Thyroid gland (tissue), 4 donors: Measurements from ENCODE around the gene CEP152.

Source experiments
- CTCF ChIP-seq, 6 experiments: fragments of 200-600 bp in 3 of 6; fragments of 450-650 bp in 3 of 6; sonication (generic) in 3 of 6; IDR thresholded peaks; one replicate each; pipeline ENCODE4 v1.5.1; 2016 to 2019; ENCODE audit warnings: antibody characterized with exemption in 6 of 6, mild to moderate bottlenecking in 2 of 6, inconsistent platforms in 1 of 6, moderate library complexity in 1 of 6
- POLR2A ChIP-seq, 2 donors: fragments of 450-650 bp; IDR thresholded peaks; one replicate each; pipeline ENCODE4 v1.6.1; 2017; ENCODE audit warnings: antibody characterized with exemption in 2 of 2, mild to moderate bottlenecking in 2 of 2, moderate library complexity in 1 of 2

- TF ChIP-seq CTCF (IDR thresholded peaks at IDR 0.05) (no peak), POLR2A (IDR thresholded peaks at IDR 0.05) (no peak)
These were observed 92.2 kb downstream of the CEP152 start for GRCh38 chr15:48718646-48719045.
